OCI-LY1 (cell line): ENCODE results near the gene TTC3.
"Not testable (repeated sequence)": the region's sequence is repeated elsewhere in the genome, so short reads cannot be mapped to it uniquely, and the experiment has no call there.

Source experiments
- EZH2 ChIP-seq: fragments of 200-600 bp; sonication (generic), shearing (Covaris generic); IDR thresholded peaks from 2 replicates; pipeline ENCODE4 v1.8.0; 2017; ENCODE audit warnings: borderline replicate concordance, mixed run types, mild to moderate bottlenecking, antibody characterized with exemption, low read length, moderate library complexity, mixed read lengths
- TF ChIP-seq, protein P1 (sequence below): fragments of 200-600 bp; sonication (generic), shearing (Covaris generic); IDR thresholded peaks from 2 replicates; pipeline ENCODE4 v1.5.1; 2017; ENCODE audit warnings: mild to moderate bottlenecking, antibody characterized with exemption, low read length, moderate library complexity, mixed read lengths

- TF ChIP-seq, protein P1, sequence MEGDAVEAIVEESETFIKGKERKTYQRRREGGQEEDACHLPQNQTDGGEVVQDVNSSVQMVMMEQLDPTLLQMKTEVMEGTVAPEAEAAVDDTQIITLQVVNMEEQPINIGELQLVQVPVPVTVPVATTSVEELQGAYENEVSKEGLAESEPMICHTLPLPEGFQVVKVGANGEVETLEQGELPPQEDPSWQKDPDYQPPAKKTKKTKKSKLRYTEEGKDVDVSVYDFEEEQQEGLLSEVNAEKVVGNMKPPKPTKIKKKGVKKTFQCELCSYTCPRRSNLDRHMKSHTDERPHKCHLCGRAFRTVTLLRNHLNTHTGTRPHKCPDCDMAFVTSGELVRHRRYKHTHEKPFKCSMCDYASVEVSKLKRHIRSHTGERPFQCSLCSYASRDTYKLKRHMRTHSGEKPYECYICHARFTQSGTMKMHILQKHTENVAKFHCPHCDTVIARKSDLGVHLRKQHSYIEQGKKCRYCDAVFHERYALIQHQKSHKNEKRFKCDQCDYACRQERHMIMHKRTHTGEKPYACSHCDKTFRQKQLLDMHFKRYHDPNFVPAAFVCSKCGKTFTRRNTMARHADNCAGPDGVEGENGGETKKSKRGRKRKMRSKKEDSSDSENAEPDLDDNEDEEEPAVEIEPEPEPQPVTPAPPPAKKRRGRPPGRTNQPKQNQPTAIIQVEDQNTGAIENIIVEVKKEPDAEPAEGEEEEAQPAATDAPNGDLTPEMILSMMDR = not testable (repeated sequence)
- TF ChIP-seq EZH2 = not testable (repeated sequence)
Observed at GRCh38 chr21:37114301-37114700, 41.2 kb downstream of the TTC3 start.
